GM12874 (cell line): Measurements from ENCODE around the gene TALDO1.

Experiments
- CTCF ChIP-seq: IDR thresholded peaks from 2 replicates; pipeline ENCODE4 v1.5.1; 2011; ENCODE audit warnings: low read depth, mild to moderate bottlenecking, control low read depth, low read length, moderate library complexity; ENCODE audit not compliant: insufficient read depth

TALDO1 gene

DNA sequence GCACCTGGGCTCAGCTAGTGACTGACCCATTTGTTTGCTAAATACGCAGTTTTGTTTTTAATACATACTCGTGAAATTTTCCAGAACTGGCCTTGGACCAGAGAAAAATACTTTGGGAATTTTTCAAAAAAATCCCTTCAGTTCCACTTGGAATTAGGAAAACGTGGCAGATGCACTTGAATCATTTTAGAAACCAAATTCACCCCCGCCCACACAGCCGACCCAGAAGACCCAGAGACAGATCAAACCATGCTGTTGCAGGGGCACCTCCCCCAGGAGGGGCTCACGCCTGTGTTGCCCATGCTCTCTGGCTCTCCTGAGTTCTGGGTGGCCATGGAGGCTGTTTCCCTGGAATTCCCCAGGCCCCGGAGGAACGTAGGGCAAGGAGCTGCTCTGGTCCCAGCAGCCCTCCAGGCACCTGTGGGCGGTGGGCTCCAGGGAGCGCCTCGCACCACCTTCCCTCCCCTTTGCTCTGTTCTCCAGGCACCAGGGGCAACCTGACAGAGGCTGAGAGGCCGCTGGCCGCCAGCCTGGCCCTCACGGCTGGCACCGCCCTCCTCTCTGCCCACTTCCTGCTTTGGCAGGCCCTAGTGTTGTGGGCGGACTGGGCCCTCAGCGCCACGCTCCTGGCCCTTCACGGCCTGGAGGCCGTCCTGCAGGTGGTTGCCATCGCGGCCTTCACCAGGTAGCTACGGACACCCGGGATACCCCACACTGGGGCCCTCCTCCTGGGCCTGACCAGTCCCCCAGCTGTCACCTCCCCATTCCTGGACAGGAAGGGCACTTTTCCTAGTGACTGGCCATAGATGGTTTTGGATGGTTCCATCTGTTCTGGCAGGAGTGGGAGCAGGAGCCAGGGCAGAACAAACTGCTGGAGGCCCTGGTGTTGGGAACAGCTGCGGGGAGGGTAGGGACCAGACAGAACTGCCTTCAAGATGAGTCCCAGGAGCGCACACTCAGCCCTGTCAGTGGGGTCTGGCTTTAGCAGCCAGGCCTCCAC, 44.5 kb upstream of the TALDO1 start:
- TF ChIP-seq CTCF: no peak

DNA sequence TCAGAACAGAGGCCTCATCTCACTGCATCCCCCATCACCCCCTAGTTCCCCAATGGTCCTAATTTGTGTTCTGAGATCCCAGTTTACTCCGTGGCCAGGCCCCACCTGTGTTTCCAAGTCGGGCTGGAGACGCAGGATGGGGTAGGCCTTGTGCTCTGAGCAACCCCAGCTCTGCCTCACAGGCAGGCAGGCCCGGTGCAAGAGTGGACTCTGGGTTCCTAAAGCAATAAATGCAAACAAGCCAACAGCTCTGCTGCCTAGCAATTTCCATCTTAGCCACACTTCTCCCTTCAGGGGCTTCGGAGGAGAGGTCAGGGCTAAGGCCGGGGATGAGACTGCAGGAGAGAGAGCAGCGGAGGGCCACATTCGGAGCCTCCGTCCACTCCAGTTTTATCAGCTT, 43.8 kb upstream of the TALDO1 start:
- no peak for TF ChIP-seq CTCF

GRCh38 chr11:704228-704674, 43.0 kb upstream of the TALDO1 start:
- TF ChIP-seq CTCF: no peak

DNA sequence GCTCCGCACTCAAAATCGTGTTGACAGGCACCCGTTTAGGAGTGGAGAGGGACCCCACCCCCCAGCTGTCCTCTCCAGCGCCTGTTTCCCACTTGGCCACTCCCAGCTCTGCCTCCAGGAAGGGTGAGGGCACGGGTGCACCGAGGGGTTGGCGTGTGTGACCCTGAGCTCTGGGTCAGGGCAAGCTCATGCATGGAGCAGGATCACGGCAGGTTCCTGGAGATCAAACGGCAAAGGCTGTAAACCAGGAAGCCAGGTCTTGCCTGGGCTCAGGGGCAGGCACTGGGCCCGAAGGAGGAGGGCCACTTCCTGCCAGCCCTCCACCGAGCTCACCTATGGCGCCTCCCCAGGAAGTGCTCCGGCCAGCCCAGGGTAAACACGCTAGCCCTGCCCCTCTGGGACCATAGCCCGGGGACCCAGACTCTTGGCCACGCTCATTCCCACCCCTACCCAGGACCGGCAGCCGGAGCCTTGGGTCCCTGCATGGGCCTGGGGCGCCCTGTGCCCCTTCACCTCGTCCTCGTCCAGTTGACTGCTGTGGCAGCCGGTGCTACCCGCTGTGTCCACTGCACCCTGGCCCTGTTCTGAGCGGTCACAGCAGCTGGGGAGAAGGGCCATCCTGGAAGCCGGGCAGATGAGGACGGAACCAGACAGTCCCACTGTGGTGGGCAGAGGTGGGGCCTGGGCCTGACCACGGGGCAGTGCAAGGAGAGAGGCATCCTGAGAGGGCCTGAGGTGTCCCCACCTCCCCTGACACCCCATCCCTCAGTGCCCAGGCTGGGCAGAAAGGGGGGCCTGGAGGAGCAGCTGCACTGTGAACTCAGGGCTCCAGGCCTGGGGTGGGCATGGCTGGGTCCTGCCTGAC, 42.3 kb upstream of the TALDO1 start:
- TF ChIP-seq CTCF: no peak

GRCh38 chr11:705646-706438, 41.4 kb upstream of the TALDO1 start, which contains the start of gene EPS8L2:
EPS8L2 (plus strand) TSS chr11:706231; CDS start chr11:709408, 3,177 bp downstream.
- no peak for TF ChIP-seq CTCF

GRCh38 chr11:706439-706956, 40.8 kb upstream of the TALDO1 start:
- no peak for TF ChIP-seq CTCF
